T47D (cell line): ENCODE measurements around the gene MUC5B.

Source experiments
- DNase-seq, 2 experiments: peaks; one replicate each; pipeline versions ENCODE4 v3.0.0 to v3.0.0-alpha.2; 2011 to 2012; ENCODE audit warnings: low read depth in 1 of 2, low spot score in 1 of 2
- JUND ChIP-seq: IDR thresholded peaks from 2 replicates; pipeline ENCODE4 v1.6.1; 2012; ENCODE audit warnings: low read depth
- in situ Hi-C: cut with HindIII; loops from 2 replicates; pipeline ENCODE4 v1.10.0; 2016; ENCODE audit warnings: low sequenced_read_pairs, low pct_unique_long_range_greater_than_20kb

Gene MUC5B

GRCh38 chr11:1281974-1282365 lies 59.1 kb downstream of the MUC5B start:
- TF ChIP-seq JUND = no peak
- no peak for DNase-seq
- in situ Hi-C loops = no loop called here

DNA sequence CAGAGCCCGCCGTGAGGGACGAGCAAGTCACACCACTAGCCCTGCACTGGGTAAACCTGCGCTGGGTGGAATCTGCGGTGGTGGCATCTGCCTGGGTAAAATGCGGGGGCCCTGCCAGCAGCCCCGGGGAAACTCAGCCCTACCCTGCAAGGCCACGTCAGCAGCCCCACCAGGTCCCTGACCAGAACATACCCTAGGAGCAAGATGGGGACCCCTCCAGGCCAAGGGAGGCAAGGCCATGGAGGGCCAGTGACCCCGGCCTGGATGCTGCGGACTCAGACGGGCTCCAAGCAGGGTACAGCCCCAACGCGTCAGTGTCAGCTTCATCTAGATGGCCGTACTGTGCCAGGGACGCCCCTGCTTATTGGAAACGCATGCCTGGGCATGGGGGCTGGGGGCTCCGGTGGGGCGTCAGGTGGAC lies 60.2 kb downstream of the MUC5B start:
- no peak for TF ChIP-seq JUND
- no peak for DNase-seq
- in situ Hi-C loops = no loop called here

- no peak for TF ChIP-seq JUND
- in situ Hi-C loops = no loop called here
- no peak for DNase-seq
Observed at GRCh38 chr11:1283906-1284305, 61.0 kb downstream of the MUC5B start.

- in situ Hi-C loops = no loop called here
- no peak for DNase-seq
- no peak for TF ChIP-seq JUND
Observed at GRCh38 chr11:1285316-1285744, 62.5 kb downstream of the MUC5B start.

DNA sequence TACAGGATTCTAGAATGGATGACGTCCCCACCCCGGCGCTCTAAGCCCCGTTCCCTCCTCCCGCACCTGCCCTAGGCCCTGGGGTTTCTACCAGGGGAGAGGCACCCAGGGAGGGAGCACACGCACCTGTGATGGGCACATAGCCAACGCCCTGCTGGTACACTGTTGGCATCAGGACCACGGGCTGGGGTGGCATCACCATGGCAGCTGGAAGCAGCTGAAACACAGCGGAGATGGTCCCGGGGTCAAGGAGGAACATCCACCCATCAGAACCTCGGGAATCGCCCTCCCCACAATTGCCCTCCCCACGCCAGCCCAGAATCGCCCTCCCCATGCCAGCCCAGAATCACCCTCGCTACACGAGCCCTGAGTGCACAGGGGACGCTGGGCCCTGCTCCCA lies 63.0 kb downstream of the MUC5B start:
- in situ Hi-C loops = no loop called here
- no peak for DNase-seq
- no peak for TF ChIP-seq JUND

DNA sequence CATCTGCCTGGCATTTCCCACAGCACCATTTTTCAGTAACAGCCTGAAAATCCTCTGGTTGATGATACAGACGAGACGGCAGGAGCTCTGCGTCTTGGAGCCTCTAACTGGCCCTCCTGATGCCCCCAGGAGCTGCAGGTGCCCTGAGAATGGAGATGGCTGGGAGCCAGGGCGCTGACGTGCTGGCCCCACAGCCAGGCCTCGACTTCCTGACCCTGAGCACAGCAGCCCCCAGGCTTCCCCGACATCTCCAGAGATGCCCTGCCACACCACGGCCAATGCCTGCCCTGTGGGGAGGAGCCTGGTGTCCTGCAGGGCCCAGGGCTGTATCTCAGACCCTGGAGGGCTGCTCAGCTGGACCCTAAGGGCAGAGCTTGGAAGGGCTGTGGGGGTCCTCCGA lies 65.1 kb downstream of the MUC5B start:
- in situ Hi-C loops = no loop called here
- no peak for DNase-seq
- TF ChIP-seq JUND = no peak

DNA sequence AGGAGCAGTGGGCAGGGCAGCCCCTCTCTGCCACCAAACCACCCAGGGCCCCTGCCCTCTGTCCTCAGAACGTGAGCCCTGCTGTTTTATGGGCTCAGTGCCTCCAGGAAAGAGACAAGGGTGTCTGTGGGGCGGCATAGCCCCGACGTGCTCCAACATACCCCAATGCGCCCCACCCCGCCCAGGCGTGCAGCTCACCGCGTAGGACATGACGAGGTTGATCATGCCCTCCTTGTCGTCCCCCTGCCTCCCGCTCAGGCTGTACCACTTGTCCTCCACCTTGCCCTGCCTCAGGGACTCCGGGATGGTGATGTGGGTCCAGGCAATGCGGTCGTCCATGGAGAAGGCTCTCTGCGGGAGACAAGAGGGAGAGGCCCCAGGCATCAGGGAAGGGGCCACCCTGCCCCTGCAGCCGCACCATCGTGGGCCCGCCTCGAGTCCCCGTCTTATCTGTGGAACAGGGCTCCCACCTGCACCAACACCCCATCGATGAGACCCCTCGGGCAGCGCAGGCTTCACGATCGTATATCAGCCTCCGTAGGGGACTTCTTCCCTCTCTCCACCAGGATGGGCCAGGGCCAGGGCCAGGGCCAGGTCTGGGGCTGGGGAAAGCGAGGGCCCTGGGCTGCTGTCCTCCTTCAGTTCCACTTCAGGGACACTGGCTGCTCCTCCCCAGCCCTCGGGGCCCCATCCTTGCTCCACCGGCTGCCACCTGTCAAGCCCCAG lies 65.7 kb downstream of the MUC5B start:
- no peak for DNase-seq
- in situ Hi-C loops = no loop called here
- no peak for TF ChIP-seq JUND

DNA sequence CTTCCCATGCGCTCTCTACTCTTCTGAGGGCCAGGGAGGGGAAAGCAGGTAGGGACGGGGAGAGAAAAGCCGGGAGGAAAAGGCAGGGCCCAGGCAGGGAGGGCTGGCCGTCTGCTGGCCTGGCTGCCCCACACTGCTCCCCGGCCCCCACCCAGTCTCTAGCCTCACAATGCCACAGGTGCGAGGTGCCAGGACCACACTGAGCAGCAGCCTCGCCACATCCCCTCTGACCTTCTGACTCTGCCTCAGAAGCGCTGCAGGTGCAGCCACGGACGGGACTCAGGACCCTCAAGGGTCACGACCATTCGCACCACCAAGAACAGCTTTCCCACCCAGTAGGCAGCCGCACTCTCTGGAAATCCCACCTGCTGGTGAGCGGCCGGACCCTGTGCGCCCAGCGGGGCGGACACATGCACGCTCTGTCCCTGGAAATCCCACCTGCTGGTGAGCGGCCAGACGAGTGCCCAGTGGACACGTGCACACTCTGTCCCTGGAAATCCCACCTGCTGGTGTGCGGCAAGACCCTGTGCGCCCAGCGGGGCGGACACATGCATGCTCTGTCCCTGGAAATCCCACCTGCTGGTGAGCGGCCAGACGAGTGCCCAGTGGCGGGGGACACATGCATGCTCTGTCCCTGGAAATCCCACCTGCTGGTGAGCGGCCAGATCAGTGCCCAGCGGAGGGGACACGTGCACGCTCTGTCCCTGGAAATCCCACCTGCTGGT lies 66.5 kb downstream of the MUC5B start:
- DNase-seq = no peak
- in situ Hi-C loops = no loop called here
- TF ChIP-seq JUND = no peak

DNA sequence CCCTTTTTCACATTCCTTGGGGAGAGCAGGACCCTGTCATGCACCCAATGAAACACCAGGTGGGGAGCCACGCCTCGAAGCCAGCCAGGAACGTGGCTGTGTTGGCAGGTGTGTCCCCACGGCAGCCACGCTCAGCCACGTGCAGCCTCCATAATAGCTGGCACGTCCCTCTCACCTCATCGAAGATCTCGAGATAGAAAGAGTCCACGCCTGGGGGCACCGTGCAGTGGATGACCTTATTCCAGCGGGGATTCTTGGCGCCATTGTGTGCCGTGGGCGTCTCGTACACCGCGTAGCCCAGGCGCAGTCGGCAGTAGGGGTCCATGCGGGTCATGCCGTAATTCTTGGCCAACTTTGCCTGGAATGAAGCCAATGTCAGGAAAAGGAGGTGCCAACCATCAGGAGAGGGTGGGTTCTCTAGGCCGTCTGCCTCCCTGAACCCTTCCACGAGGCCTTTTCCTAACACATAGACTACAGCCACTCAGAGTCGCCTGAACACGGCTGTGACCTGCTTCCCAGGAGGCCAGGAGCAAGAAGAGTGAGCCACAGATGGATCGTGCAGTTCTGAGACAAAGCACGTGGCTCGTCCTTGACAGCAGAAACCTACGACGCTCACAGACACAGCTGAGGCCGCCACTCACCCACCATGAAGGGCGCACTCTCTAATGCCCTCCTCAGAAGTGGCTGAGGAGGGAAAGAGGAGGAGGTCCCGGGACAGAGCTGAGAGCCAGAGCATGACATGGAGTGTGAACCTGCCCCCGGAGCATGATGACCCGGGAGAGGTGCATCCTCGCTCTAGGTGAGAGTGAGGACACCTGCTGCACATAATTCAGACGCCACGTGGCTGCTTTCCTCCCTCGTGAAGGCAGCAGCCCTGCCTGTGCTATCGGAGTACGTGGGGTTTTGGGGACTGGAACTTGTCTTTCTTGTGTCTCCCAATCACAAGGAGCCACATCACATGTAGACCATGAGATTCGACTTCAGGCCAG lies 67.5 kb downstream of the MUC5B start:
- DNase-seq = no peak
- in situ Hi-C loops = no loop called here
- TF ChIP-seq JUND = no peak

DNA sequence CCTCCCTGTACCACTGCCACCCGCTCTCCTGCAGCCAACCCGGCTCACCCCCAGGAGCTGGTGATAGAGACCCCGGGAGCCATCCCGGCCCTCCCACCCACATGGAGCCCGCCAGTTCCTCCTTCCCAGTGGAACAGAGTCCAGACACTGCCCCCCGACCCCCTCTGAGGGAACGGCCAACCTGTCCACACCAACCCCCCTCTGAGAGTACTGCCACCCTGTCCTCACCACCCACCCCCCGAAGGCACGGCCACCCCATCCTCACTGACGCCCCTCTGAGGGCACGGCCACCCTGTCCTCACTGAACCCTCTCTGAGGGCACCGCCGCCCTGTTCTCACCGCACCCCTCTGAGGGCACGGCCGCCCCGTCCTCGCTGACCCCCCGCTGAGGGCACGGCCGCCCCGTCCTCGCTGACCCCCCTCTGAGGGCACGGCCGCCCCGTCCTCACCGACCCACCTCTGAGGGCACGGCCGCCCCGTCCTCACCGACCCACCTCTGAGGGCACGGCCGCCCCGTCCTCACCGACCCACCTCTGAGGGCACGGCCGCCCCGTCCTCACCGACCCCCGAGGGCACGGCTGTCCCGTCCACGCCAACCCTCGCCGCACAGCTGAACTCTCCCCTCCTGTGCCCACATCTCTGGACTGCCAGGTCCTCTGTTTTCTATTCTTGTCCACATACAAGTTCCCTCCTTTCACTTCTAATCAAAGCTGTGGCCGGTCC lies 68.6 kb downstream of the MUC5B start:
- no peak for DNase-seq
- no peak for TF ChIP-seq JUND
- in situ Hi-C loops = no loop called here

DNA sequence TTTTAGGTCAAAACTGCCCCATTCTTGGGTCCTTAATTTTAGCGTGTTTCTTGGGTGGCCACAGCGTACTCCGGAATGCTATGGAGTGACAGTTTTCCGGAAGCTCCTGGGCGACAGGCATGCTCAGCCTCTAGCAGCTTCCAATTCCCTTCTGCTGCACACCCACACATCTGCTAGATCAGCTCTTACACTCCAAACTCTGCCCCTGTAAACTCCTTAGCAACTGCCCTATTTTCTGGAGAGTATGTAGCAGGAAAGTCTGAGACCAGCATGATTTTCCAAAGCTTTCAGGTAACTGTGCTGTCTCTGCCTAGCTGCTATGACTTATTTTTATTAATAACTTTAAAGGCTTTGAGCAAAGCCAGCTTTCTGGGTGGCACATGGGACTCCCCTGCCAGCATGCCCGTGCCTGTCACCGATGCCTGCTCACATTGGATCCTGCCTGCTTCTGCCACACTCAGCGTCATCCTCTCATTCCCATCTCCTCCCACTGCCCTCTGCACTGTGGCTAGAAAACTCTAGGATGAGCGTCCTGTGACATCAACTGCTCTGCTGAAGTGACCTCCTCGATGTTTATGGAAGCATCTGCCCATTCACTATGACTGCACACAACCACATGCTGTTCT lies 69.3 kb downstream of the MUC5B start:
- in situ Hi-C loops = no loop called here
- TF ChIP-seq JUND = no peak
- no peak for DNase-seq
